Right lobe of liver (tissue), 4 donors: Measurements from ENCODE around the gene FUBP3.

Experiments used
- POLR2A ChIP-seq: fragments of 450-650 bp; IDR thresholded peaks from one replicate; pipeline ENCODE4 v1.6.1; 2017; ENCODE audit warnings: antibody characterized with exemption, mild to moderate bottlenecking
- TF ChIP-seq, protein P1 (sequence below), 4 donors: fragments of 200-600 bp in 3 of 4; fragments of 450-650 bp in 1 of 4; IDR thresholded peaks; one replicate each; pipeline versions ENCODE4 v1.5.1 to v1.8.0; 2016 to 2022; ENCODE audit warnings: antibody characterized with exemption in 4 of 4, mild to moderate bottlenecking in 2 of 4
- donor health status: DM: no; HTN: no; CAD: no.
- donor health status: DM: no; HTN: no; CAD: no.
- donor health status: DM: no; HTN: yes; CAD: no.

- TF ChIP-seq, protein P1, sequence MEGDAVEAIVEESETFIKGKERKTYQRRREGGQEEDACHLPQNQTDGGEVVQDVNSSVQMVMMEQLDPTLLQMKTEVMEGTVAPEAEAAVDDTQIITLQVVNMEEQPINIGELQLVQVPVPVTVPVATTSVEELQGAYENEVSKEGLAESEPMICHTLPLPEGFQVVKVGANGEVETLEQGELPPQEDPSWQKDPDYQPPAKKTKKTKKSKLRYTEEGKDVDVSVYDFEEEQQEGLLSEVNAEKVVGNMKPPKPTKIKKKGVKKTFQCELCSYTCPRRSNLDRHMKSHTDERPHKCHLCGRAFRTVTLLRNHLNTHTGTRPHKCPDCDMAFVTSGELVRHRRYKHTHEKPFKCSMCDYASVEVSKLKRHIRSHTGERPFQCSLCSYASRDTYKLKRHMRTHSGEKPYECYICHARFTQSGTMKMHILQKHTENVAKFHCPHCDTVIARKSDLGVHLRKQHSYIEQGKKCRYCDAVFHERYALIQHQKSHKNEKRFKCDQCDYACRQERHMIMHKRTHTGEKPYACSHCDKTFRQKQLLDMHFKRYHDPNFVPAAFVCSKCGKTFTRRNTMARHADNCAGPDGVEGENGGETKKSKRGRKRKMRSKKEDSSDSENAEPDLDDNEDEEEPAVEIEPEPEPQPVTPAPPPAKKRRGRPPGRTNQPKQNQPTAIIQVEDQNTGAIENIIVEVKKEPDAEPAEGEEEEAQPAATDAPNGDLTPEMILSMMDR (IDR thresholded peaks at IDR 0.05) = no peak
- TF ChIP-seq POLR2A = no peak
Measured at GRCh38 chr9:130593020-130593419, 13.6 kb downstream of the FUBP3 start.
